Stimulated activated CD8-positive, alpha-beta memory T cell treated with anti-CD3 and anti-CD28 coated beads, Interleukin-4, amount 100 ng/mL, for 1 hour (primary cell): Measurements from ENCODE around the gene INTU.
"Not testable (repeated sequence)": the region's sequence is repeated elsewhere in the genome, so short reads cannot be mapped to it uniquely, and the experiment has no call there.

ENCODE experiments used
- DNase-seq, 2 donors: peaks; one replicate each; pipeline ENCODE4 v3.0.0-alpha.2; 2020; ENCODE audit warnings: low read depth in 2 of 2, low spot score in 1 of 2

Gene INTU

GRCh38 chr4:127642169-127642568 lies 9.4 kb downstream of the INTU start:
- DNase-seq = no peak

- DNase-seq = no peak
These were observed 11.0 kb downstream of the INTU start for GRCh38 chr4:127643791-127644190.

- DNase-seq = no peak
These were observed 15.3 kb downstream of the INTU start for GRCh38 chr4:127648061-127648460.

- DNase-seq = not testable (repeated sequence)
These were observed 22.8 kb downstream of the INTU start for GRCh38 chr4:127655590-127655989.

GRCh38 chr4:127656047-127656680 lies 23.4 kb downstream of the INTU start:
- no peak for DNase-seq

- DNase-seq = no peak
These were observed 27.6 kb downstream of the INTU start for GRCh38 chr4:127660284-127660885.

- DNase-seq = no peak
These were observed 34.4 kb downstream of the INTU start for GRCh38 chr4:127667116-127667515.

GRCh38 chr4:127667772-127668171 lies 35.0 kb downstream of the INTU start:
- no peak for DNase-seq

- DNase-seq = no peak
These were observed 36.0 kb downstream of the INTU start for GRCh38 chr4:127668770-127669169.

- DNase-seq = no peak
These were observed 36.9 kb downstream of the INTU start for GRCh38 chr4:127669691-127670090.

GRCh38 chr4:127672111-127672510 lies 39.4 kb downstream of the INTU start:
- no peak for DNase-seq

- DNase-seq = no peak
These were observed 52.5 kb downstream of the INTU start for GRCh38 chr4:127685292-127685691.

GRCh38 chr4:127686658-127687057 lies 53.9 kb downstream of the INTU start:
- no peak for DNase-seq

- DNase-seq = no peak
These were observed 54.8 kb downstream of the INTU start for GRCh38 chr4:127687580-127687979.

GRCh38 chr4:127698789-127699200 lies 66.0 kb downstream of the INTU start:
- no peak for DNase-seq

- DNase-seq = no peak
These were observed 76.2 kb downstream of the INTU start for GRCh38 chr4:127708985-127709384.

GRCh38 chr4:127709456-127709855 lies 76.7 kb downstream of the INTU start:
- DNase-seq = no peak

GRCh38 chr4:127730142-127730913 lies 97.6 kb downstream of the INTU start, which contains the start of gene SLC25A31:
Gene SLC25A31, plus strand, starts transcription at chr4:127730400. Its CDS starts 146 bp downstream, at chr4:127730546.
- no peak for DNase-seq

GRCh38 chr4:127731406-127731805 lies 98.6 kb downstream of the INTU start:
- DNase-seq = no peak

- DNase-seq = no peak
These were observed 100.0 kb downstream of the INTU start for GRCh38 chr4:127732623-127733328.

- DNase-seq = no peak
These were observed 102.2 kb downstream of the INTU start for GRCh38 chr4:127734976-127735375.

- no peak for DNase-seq
These were observed 104.5 kb downstream of the INTU start for GRCh38 chr4:127737295-127737694.
